Mucosa of descending colon (tissue), 3 donors: ENCODE measurements around the gene KLHDC4. TPM values are rescaled to one million over a fixed set of nuclear protein-coding genes. Genes with fewer than 3 reads are reported as not detected.

Experiments
- ATAC-seq: fragments of 200-7000 bp; cut with Tn5 transposase; one replicate; pipeline ENCODE4 v1.9.1; 2020; ENCODE audit warnings: mild to moderate bottlenecking, moderate library complexity
- DNase-seq, 3 donors: peaks; one replicate each; pipeline ENCODE4 v3.0.0-alpha.2; 2020
- H3K36me3 ChIP-seq: fragments of 200-600 bp; one replicate; pipeline ENCODE4 v1.8.0; 2021; ENCODE audit warnings: low read depth, mild to moderate bottlenecking
- H3K4me1 ChIP-seq: fragments of 200-600 bp; one replicate; pipeline ENCODE4 v1.8.0; 2021; ENCODE audit warnings: low read depth, mild to moderate bottlenecking
- H3K4me3 ChIP-seq: fragments of 200-600 bp; one replicate; pipeline ENCODE4 v1.8.0; 2021; ENCODE audit warnings: mild to moderate bottlenecking
- H3K9me3 ChIP-seq: fragments of 200-600 bp; one replicate; pipeline ENCODE4 v1.8.0; 2021; ENCODE audit warnings: mild to moderate bottlenecking
- CTCF ChIP-seq: fragments of 200-600 bp; IDR thresholded peaks from one replicate; pipeline ENCODE4 v1.8.0; 2022; ENCODE audit warnings: antibody characterized with exemption, mild to moderate bottlenecking
- intact Hi-C, 2 donors: fragments of 100-400 bp; cut with DNase I in 1 of 2; cut with micrococcal nuclease in 1 of 2; formaldehyde crosslinking; loops; one replicate each; pipeline versions ENCODE4 v1.11.0 to v1.11.1; 2022; cut with DNase I, micrococcal nuclease
- total RNA-seq, 3 donors: library from RNA; stranded (reverse); fragmentation: NEBNext Ultra II Directional in 2 of 3; extraction: Animal tissue kit (Norgen Biotek cat#: 25700) in 2 of 3; gene quantifications; one replicate each; pipeline versions ENCODE4 v1.2.1 to v1.2.4, GENCODE V29; 2021 to 2023
- donor health status: DM: no; HTN: no; CAD: no; lungs with moderate emphysema.
- donor health status: DM: no; HTN: no; CAD: no.
- donor health status: DM: no; HTN: yes; CAD: no.

KLHDC4 gene
- total RNA-seq, 3 donors from 2014 or later, result 41.6 to 67.7 (median 46.4) TPM

GRCh38 chr16:87761060-87761459 is 4.7 kb downstream of the KLHDC4 start:
- peaks cover 8% of the 10 kb centered on the region for H3K4me1 ChIP-seq
- no peak overlapping the region for H3K4me3 ChIP-seq
- no peaks in the 10 kb centered on the region for H3K36me3 ChIP-seq
- ATAC-seq (peak; percentile 6), DNase-seq (no peak)
- intact Hi-C loops, result no loop called here
- H3K9me3 ChIP-seq, result no peaks in the 10 kb centered on the region
- TF ChIP-seq CTCF, result no peak

- H3K9me3 ChIP-seq, result no peaks in the 10 kb centered on the region
- H3K4me1 ChIP-seq, result no peaks in the 10 kb centered on the region
- DNase-seq (no peak), ATAC-seq (no peak)
- intact Hi-C loops, result no loop called here
- TF ChIP-seq CTCF, result no peak
- no peaks in the 10 kb centered on the region for H3K36me3 ChIP-seq
- no peak overlapping the region for H3K4me3 ChIP-seq
Measured at GRCh38 chr16:87757841-87758426, 7.9 kb downstream of the KLHDC4 start.

GRCh38 chr16:87754535-87754934 is 11.3 kb downstream of the KLHDC4 start:
- H3K4me1 ChIP-seq, result no peaks in the 10 kb centered on the region
- intact Hi-C loops, result no loop called here
- no peak for TF ChIP-seq CTCF
- no peak for DNase-seq
- H3K36me3 ChIP-seq, result peaks cover 4% of the 10 kb centered on the region
- H3K4me3 ChIP-seq, result no peak overlapping the region
- H3K9me3 ChIP-seq, result no peaks in the 10 kb centered on the region
- ATAC-seq, result no peak

- no peak overlapping the region for H3K4me3 ChIP-seq
- no peaks in the 10 kb centered on the region for H3K4me1 ChIP-seq
- H3K9me3 ChIP-seq, result no peaks in the 10 kb centered on the region
- no peak for TF ChIP-seq CTCF
- intact Hi-C loops, result no loop called here
- no peak for DNase-seq
- ATAC-seq, result no peak
- H3K36me3 ChIP-seq, result peaks cover 7% of the 10 kb centered on the region
Measured at GRCh38 chr16:87747626-87748414, 18.0 kb downstream of the KLHDC4 start.

GRCh38 chr16:87746178-87746577 is 19.6 kb downstream of the KLHDC4 start:
- intact Hi-C loops, result no loop called here
- Histone ChIP-seq H3K4me3 (no peak overlapping the region), H3K36me3 (peaks cover 7% of the 10 kb centered on the region), H3K4me1 (no peaks in the 10 kb centered on the region), H3K9me3 (no peaks in the 10 kb centered on the region)
- TF ChIP-seq CTCF, result no peak
- ATAC-seq (no peak), DNase-seq (no peak)
